HFFc6 (cell line): Measurements from ENCODE around the gene PRRX2. TPM values are rescaled to one million over a fixed set of nuclear protein-coding genes. Genes with fewer than 3 reads are reported as not detected.
"Not testable (repeated sequence)": the region's sequence is repeated elsewhere in the genome, so short reads cannot be mapped to it uniquely, and the experiment has no call there.

ENCODE experiments used
- DNase-seq: peaks from one replicate; pipeline ENCODE4 v3.0.0-alpha.2; 2018
- H3K27ac Mint-ChIP-seq: 2 replicates; pipeline ENCODE4 v1.8.0; 2020; ENCODE audit warnings: mild to moderate bottlenecking, mixed read lengths
- H3K27me3 Mint-ChIP-seq: 2 replicates; pipeline ENCODE4 v1.8.0; 2021; ENCODE audit warnings: mild to moderate bottlenecking, moderate library complexity, mixed read lengths; ENCODE audit not compliant: insufficient read depth
- H3K36me3 Mint-ChIP-seq: 2 replicates; pipeline ENCODE4 v1.8.0; 2021; ENCODE audit warnings: low read depth, mixed read lengths
- H3K4me1 Mint-ChIP-seq: 2 replicates; pipeline ENCODE4 v1.8.0; 2020; ENCODE audit warnings: low read depth, mixed read lengths
- H3K4me3 Mint-ChIP-seq: 2 replicates; pipeline ENCODE4 v1.8.0; 2020; ENCODE audit warnings: mild to moderate bottlenecking, moderate library complexity, mixed read lengths
- H3K9me3 Mint-ChIP-seq: 2 replicates; pipeline ENCODE4 v1.8.0; 2020; ENCODE audit warnings: mild to moderate bottlenecking, mixed read lengths
- total RNA-seq, 6 experiments: library from RNA; stranded (reverse); fragmentation: NEBNext Ultra II Directional; extraction: Animal tissue kit (Norgen Biotek cat#: 25700); gene quantifications; 2 replicates in 1 of 6; 3 replicates in 5 of 6; pipeline ENCODE4 v1.2.3, GENCODE V29; 2021
- TF ChIP-seq, protein P1 (sequence below): fragments of 200-600 bp; sonication (generic); IDR thresholded peaks from 2 replicates; pipeline ENCODE4 v1.5.0; 2021; ENCODE audit warnings: antibody characterized with exemption, mild to moderate bottlenecking

Gene PRRX2
- total RNA-seq, 6 experiments from 2014 or later, result 34.0 to 113 (median 102) TPM

DNA sequence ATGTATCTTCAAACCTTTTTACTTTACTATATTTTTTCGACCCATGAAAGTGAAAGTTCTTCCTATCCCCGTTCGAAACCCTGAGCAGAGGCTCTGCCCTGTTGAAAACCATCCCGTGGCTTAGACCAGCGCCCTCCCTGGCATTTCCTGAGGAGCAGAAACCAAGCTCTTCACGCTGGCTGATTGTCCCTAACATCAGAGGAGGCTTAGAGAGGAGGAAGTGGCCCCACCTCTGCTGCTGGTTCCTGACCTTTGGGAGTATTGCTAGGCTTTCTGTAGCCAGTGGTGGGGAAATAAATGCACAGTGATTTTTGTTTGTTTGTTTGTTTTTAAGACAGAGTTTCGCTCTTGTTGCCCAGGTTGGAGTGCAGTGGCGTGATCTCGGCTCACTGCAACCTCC, 91.6 kb downstream of the PRRX2 start:
- H3K27ac Mint-ChIP-seq, result no peak overlapping the region
- H3K4me3 Mint-ChIP-seq, result no peak overlapping the region
- peaks cover 5% of the 10 kb centered on the region for H3K27me3 Mint-ChIP-seq
- DNase-seq, result no peak
- H3K9me3 Mint-ChIP-seq, result no peaks in the 10 kb centered on the region
- TF ChIP-seq, protein P1, sequence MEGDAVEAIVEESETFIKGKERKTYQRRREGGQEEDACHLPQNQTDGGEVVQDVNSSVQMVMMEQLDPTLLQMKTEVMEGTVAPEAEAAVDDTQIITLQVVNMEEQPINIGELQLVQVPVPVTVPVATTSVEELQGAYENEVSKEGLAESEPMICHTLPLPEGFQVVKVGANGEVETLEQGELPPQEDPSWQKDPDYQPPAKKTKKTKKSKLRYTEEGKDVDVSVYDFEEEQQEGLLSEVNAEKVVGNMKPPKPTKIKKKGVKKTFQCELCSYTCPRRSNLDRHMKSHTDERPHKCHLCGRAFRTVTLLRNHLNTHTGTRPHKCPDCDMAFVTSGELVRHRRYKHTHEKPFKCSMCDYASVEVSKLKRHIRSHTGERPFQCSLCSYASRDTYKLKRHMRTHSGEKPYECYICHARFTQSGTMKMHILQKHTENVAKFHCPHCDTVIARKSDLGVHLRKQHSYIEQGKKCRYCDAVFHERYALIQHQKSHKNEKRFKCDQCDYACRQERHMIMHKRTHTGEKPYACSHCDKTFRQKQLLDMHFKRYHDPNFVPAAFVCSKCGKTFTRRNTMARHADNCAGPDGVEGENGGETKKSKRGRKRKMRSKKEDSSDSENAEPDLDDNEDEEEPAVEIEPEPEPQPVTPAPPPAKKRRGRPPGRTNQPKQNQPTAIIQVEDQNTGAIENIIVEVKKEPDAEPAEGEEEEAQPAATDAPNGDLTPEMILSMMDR, result no peak
- H3K36me3 Mint-ChIP-seq, result no peaks in the 10 kb centered on the region
- peaks cover 45% of the 10 kb centered on the region for H3K4me1 Mint-ChIP-seq

DNA sequence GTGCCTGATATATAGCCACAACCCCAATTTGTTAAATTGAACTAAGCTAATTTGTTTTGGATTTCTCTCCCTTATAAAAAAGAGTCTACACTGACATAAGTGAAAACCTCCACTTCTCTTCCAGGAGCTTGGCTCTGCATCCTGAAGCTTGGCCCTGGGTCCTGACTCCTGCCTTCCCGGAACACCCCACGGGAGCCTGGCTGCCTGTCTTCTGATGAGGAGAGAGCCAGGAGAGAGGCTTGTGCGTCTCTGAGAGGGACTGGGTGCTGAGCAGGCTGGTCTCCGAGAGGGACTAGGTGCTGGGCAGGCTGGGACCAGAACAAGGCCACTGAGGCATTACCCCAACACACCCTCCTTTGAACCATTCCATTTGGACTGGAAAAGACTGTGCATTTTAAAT, 93.9 kb downstream of the PRRX2 start:
- Mint-ChIP-seq H3K36me3 (no peaks in the 10 kb centered on the region), H3K9me3 (no peaks in the 10 kb centered on the region), H3K4me3 (no peak overlapping the region), H3K4me1 (peaks cover 44% of the 10 kb centered on the region), H3K27me3 (peaks cover 5% of the 10 kb centered on the region), H3K27ac (0 out of 2 replicates have a peak overlapping the region, but pooled peaks have one; percentile 18)
- TF ChIP-seq, protein P1, result no peak
- no peak for DNase-seq

DNA sequence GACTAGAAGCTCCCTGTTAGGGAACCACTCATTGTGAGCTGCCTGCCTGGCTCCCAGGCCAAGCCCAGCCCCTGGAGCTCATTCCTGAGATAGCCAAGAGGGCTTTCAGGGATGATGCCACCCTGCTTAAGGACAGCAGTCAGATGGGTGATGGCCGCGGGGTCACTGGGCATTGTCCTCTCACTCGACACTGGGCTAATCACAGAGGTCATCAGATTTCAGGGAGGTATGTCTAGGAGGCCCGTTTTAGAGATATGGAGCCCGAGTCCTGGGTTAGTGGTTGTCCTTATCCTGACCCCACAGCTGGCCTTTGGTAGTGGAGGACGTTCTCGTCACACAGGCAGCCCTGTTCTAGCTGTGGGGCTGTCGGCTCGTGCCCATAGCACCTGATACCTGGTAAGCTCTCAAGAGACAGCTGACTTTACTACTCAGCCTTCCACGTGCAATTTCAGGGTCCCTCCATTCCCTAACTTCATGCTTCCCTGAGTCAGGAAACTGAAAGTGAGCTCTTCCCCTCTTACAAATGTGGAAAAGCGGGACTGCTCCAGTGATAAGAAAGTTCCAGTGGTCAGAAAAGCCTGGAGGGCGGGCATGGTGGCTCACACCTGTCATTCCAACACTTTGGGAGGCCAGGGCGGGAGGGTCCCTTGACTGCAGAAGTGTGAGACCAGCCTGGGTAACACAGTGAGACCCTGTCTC, 94.5 kb downstream of the PRRX2 start:
- peaks cover 44% of the 10 kb centered on the region for H3K4me1 Mint-ChIP-seq
- no peaks in the 10 kb centered on the region for H3K36me3 Mint-ChIP-seq
- no peak overlapping the region for H3K27ac Mint-ChIP-seq
- peaks cover 5% of the 10 kb centered on the region for H3K27me3 Mint-ChIP-seq
- no peaks in the 10 kb centered on the region for H3K9me3 Mint-ChIP-seq
- TF ChIP-seq, protein P1, result no peak
- no peak for DNase-seq
- no peak overlapping the region for H3K4me3 Mint-ChIP-seq

DNA sequence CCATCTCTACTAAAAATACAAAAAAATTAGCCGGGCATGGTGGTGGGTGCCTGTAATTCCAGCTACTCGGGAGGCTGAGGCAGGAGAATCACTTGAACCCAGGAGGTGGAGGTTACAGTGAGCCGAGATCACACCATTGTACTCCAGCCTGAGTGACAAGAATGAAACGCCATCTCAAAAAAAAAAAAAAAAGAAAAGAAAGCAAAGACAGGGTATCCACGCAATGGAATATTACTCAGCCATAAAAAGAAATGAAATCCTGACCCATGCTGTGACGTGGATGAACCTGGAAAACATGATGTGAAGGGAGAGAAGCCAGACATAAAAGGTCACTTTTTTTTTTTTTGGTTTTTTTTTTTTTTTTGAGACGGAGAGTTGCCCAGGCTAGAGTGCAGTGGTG, 95.3 kb downstream of the PRRX2 start:
- H3K4me3 Mint-ChIP-seq, result peak overlapping the region; percentile 77
- H3K36me3 Mint-ChIP-seq, H3K27ac Mint-ChIP-seq, H3K9me3 Mint-ChIP-seq, DNase-seq, H3K27me3 Mint-ChIP-seq: not testable (repeated sequence)
- peaks cover 44% of the 10 kb centered on the region for H3K4me1 Mint-ChIP-seq

DNA sequence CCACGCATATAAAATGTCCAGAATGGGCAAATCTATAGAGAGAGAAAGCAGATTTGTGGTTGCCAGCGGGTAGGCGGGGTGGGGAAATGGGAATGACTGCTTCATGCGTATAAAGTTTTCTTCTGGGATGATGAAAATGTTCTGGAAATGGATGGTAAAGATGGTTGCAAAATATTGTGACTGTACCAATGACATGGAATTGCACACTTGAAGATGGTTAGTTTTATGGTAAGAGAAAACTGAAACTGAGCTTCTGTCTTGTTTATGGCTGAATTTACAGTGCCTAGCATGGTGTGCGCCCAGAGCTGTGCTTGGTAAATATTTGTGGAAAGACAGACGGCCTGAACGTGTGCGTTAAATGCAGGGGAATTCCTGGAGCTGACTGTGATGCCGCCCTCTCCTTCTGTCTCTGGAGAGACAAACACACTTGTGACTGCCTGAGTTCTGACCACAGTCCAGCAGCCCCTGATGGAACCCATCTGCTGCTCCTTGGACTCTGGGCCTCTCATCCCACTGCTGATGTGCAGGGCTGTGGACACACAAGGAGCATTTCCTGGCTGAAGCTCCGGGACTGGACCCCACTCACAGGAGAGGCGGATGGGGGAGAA, 96.0 kb downstream of the PRRX2 start:
- TF ChIP-seq, protein P1, result no peak
- Mint-ChIP-seq H3K4me3 (peak overlapping the region; percentile 77), H3K36me3 (no peaks in the 10 kb centered on the region), H3K4me1 (peaks cover 44% of the 10 kb centered on the region), H3K9me3 (no peaks in the 10 kb centered on the region), H3K27ac (peak overlapping the region; percentile 99), H3K27me3 (peaks cover 5% of the 10 kb centered on the region)
- DNase-seq, result no peak

DNA sequence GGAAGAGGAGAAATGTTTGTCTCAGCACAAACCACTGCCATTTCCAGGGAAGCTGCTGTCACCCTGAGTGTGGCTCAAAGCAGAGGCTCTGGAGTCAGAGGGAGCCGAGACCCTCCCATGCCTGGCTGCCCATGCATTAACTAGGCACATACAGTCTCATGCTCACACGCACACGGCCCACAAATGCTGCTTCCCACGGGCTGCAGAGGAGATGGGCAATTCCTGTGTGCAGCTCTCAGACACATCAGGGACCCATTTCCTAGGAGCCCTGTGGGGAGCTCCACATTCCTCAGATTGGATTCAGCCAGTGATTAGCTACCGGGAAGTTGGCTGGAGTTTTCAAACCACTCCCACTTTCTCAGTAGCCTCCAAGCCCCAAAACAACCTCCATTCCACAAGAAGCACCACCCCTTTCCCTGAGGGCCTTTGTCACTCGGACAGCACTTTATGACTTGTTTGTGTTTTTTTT, 96.5 kb downstream of the PRRX2 start:
- no peaks in the 10 kb centered on the region for H3K36me3 Mint-ChIP-seq
- peak overlapping the region; percentile 99 for H3K27ac Mint-ChIP-seq
- DNase-seq, result peak; percentile 91
- TF ChIP-seq, protein P1, result no peak
- H3K9me3 Mint-ChIP-seq, result no peaks in the 10 kb centered on the region
- H3K27me3 Mint-ChIP-seq, result peaks cover 5% of the 10 kb centered on the region
- peak overlapping the region; percentile 77 for H3K4me3 Mint-ChIP-seq
- peaks cover 42% of the 10 kb centered on the region for H3K4me1 Mint-ChIP-seq

DNA sequence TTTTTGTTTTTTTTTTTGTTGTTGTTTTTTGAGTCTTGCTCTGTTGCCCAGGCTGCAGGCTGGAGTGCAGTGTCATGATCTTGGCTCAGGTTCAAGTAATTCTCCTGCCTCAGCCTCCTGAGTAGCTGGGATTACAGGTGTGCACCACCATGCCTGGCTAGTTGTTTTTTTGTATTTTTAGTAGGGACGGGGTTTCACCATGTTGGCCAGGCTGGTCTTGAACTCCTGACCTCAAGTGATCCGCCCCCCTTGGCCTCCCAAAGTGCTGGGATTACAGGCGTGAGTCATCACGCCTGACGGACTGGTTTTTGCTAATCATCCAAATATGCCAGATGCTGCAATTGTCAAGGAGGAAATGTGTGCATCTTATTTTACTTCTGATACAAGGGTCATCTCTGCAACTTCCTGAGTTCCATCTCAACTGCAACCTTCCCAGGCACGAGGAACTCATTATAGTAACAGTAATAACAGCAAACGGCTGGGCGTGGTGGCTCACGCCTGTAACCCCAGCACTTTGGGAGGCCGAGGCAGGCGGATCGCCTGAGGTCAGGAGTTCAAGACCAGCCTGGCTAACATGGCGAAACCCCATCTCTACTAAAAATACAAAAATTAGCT, 97.0 kb downstream of the PRRX2 start:
- peak; percentile 95 for DNase-seq
- H3K36me3 Mint-ChIP-seq, H3K27me3 Mint-ChIP-seq, H3K9me3 Mint-ChIP-seq: not testable (repeated sequence)
- peak overlapping the region; percentile 77 for H3K4me3 Mint-ChIP-seq
- H3K27ac Mint-ChIP-seq, result peak overlapping the region; percentile 99
- peaks cover 39% of the 10 kb centered on the region for H3K4me1 Mint-ChIP-seq
